Measurements from ENCODE around the gene FARSA. TPM values are rescaled to one million over a fixed set of nuclear protein-coding genes. Genes with fewer than 3 reads are reported as not detected.

Gene FARSA
- polyA plus RNA-seq, 2 of the 4 experiments (the other 2 are of a cell fraction) = 18.1 to 58.7 TPM

DNA sequence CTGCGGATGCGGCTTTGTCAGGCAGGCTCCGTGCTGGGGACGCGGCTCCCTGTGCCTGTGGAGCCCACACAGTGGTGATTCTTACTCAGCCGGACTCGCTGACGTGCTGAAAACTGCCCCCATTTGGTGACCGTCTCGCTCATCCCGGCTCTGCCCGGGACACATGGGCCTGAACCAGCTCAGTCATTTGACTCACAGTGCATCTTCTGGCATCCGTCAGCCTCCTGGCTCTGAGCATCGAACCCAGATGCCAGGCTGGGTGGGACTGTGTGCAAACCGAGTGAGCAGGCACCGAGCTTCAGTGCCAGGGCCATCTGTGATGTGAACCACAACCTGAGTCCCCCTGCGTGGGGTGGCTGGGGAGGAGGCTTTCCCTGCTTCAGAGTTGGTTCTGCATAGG, 37.1 kb downstream of the FARSA start (continued):
- TF ChIP-seq, protein P1, sequence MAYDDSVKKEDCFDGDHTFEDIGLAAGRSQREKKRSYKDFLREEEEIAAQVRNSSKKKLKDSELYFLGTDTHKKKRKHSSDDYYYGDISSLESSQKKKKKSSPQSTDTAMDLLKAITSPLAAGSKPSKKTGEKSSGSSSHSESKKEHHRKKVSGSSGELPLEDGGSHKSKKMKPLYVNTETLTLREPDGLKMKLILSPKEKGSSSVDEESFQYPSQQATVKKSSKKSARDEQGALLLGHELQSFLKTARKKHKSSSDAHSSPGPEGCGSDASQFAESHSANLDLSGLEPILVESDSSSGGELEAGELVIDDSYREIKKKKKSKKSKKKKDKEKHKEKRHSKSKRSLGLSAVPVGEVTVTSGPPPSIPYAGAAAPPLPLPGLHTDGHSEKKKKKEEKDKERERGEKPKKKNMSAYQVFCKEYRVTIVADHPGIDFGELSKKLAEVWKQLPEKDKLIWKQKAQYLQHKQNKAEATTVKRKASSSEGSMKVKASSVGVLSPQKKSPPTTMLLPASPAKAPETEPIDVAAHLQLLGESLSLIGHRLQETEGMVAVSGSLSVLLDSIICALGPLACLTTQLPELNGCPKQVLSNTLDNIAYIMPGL (CRISPR knock-in tag; IDR thresholded peaks at IDR 0.05; ENCODE audit: borderline replicate concordance) = no peak
- TF ChIP-seq CBX8 (IDR thresholded peaks at IDR 0.05) = no peak

DNA sequence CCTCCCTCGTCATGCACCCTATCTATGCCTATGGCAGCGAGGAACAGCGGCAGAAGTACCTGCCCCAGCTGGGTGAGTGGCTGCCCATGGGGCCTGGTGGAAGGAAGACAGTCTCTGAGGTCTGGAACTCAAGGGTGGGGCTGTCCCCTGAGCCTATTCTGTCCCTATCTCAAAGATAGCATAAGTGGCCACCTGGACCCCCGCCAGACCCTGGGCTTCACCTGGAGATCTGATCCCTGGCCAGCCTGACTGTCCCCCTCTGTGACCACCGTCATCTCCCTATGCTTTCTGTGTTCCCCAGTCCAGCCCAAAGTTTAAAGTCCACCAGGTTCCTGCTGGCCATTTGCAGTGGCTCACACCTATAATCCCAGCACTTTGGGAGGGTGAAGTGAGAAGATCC, 39.9 kb downstream of the FARSA start:
- H3K4me3 ChIP-seq = no peak overlapping the region
- CTCF ChIA-PET = interaction anchor here (1.0 kb wide), 1 partner anchor 9 kb away, joined by 3 read pairs; no protein-coding TSS in a partner anchor
- peaks cover 3% of the 10 kb centered on the region; the same call in 1 of the 3 replicates for H3K4me1 ChIP-seq
- POLR2A ChIA-PET = no interaction called here
- FAIRE-seq (no peak), ATAC-seq (no peak), DNase-seq (ENCODE audit: low read depth in 1 of 2, low spot score in 1 of 2) (no peak)
- no peak overlapping the region for H3K27ac ChIP-seq
- no peaks in the 10 kb centered on the region for H3K9me3 ChIP-seq
- no peak overlapping the region for H3K4me2 ChIP-seq
- WGBS (ENCODE audit: missing lambda C conversion rate) = 85% methylated on average over 5 of the region's 5 CpGs
- no peak for TF ChIP-seq ZC3H11A (IDR thresholded peaks at IDR 0.05)
- TF ChIP-seq PHF8 (IDR thresholded peaks at IDR 0.05; ENCODE audit: borderline replicate concordance, low read depth) = no peak
- no peak for TF ChIP-seq POLR2AphosphoS2 (conservative IDR thresholded peaks at IDR 0.05; ENCODE audit: low read length)
- TF ChIP-seq SREBF2 (IDR thresholded peaks at IDR 0.05) = no peak
- no peak for TF ChIP-seq KDM5A (IDR thresholded peaks at IDR 0.05)
- no peak for TF ChIP-seq CHD4 (IDR thresholded peaks at IDR 0.05; ENCODE audit: borderline replicate concordance)
- TF ChIP-seq MAZ (IDR thresholded peaks at IDR 0.05; ENCODE audit: borderline replicate concordance, low read depth, low read length) = no peak
- TF ChIP-seq, protein P2, sequence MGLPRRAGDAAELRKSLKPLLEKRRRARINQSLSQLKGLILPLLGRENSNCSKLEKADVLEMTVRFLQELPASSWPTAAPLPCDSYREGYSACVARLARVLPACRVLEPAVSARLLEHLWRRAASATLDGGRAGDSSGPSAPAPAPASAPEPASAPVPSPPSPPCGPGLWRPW (IDR thresholded peaks at IDR 0.05) = no peak
- TF ChIP-seq TFCP2L1 (CRISPR knock-in tag; IDR thresholded peaks at IDR 0.05) = no peak

DNA sequence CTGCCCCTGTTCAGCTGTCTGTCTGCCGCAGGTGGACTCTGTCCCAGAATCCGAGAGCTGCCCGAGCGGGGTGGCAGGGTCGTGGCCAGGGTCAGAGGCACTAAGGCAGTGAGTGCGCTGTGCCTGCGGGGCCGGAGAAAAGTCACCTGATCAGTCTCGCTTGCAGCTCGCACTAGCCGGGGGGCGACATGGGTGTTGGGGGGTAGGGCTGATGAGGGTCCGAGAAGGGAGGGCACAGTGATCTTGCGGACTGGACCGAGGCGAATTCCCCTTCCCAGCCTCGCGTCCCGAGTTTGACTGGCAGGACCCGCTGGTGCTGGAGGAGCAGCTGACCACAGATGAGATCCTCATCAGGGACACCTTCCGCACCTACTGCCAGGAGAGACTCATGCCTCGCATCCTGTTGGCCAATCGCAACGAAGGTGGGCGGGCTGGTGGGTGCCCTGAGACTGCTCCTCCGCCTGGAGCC, 41.9 kb downstream of the FARSA start:
- peak overlapping the region; percentile 49 to 79; a peak in 4 of 6 replicates for H3K27ac ChIP-seq
- no peak; a peak in 1 of 6 replicates for ATAC-seq
- 60% methylated on average over 1 of the region's 26 CpGs for WGBS (ENCODE audit: missing lambda C conversion rate)
- H3K4me1 ChIP-seq = peaks cover 3% of the 10 kb centered on the region; the same call in 1 of the 3 replicates
- ChIA-PET POLR2A (interaction anchor here (0.7 to 1.8 kb wide), 4 partner anchors 10 to 42 kb away, joined by 3 to 8 read pairs (median 3); partner anchors contain the start of genes DNASE2, FARSA and SYCE2), CTCF (interaction anchor here (0.6 to 1.5 kb wide), 3 partner anchors 74 to 1595 kb away, joined by 3 to 6 read pairs (median 4); no protein-coding TSS in a partner anchor)
- FAIRE-seq = no peak
- H3K4me3 ChIP-seq = peak overlapping the region; percentile 93
- no peak for DNase-seq (ENCODE audit: low read depth in 1 of 2, low spot score in 1 of 2)
- H3K4me2 ChIP-seq = peak overlapping the region; percentile 84
- TF ChIP-seq, protein P3, sequence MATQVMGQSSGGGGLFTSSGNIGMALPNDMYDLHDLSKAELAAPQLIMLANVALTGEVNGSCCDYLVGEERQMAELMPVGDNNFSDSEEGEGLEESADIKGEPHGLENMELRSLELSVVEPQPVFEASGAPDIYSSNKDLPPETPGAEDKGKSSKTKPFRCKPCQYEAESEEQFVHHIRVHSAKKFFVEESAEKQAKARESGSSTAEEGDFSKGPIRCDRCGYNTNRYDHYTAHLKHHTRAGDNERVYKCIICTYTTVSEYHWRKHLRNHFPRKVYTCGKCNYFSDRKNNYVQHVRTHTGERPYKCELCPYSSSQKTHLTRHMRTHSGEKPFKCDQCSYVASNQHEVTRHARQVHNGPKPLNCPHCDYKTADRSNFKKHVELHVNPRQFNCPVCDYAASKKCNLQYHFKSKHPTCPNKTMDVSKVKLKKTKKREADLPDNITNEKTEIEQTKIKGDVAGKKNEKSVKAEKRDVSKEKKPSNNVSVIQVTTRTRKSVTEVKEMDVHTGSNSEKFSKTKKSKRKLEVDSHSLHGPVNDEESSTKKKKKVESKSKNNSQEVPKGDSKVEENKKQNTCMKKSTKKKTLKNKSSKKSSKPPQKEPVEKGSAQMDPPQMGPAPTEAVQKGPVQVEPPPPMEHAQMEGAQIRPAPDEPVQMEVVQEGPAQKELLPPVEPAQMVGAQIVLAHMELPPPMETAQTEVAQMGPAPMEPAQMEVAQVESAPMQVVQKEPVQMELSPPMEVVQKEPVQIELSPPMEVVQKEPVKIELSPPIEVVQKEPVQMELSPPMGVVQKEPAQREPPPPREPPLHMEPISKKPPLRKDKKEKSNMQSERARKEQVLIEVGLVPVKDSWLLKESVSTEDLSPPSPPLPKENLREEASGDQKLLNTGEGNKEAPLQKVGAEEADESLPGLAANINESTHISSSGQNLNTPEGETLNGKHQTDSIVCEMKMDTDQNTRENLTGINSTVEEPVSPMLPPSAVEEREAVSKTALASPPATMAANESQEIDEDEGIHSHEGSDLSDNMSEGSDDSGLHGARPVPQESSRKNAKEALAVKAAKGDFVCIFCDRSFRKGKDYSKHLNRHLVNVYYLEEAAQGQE (IDR thresholded peaks at IDR 0.05) = no peak
- TF ChIP-seq, protein P1 (CRISPR knock-in tag; IDR thresholded peaks at IDR 0.05; ENCODE audit: borderline replicate concordance) = no peak
- TF ChIP-seq BHLHE40 (IDR thresholded peaks at IDR 0.05; ENCODE audit: low read depth, low read length) (no peak), ZC3H11A (IDR thresholded peaks at IDR 0.05) (no peak), RNF2 (IDR thresholded peaks at IDR 0.05; ENCODE audit: borderline replicate concordance, low read depth) (no peak), HOXA7 (CRISPR knock-in tag; IDR thresholded peaks at IDR 0.05) (no peak)
- TF ChIP-seq, protein P4, sequence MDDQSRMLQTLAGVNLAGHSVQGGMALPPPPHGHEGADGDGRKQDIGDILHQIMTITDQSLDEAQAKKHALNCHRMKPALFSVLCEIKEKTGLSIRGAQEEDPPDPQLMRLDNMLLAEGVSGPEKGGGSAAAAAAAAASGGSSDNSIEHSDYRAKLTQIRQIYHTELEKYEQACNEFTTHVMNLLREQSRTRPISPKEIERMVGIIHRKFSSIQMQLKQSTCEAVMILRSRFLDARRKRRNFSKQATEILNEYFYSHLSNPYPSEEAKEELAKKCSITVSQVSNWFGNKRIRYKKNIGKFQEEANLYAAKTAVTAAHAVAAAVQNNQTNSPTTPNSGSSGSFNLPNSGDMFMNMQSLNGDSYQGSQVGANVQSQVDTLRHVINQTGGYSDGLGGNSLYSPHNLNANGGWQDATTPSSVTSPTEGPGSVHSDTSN (IDR thresholded peaks at IDR 0.05) = no peak
- H3K9me3 ChIP-seq = no peaks in the 10 kb centered on the region

All from A549 (cell line).